Urinary bladder (tissue), 4 donors: ENCODE data around the gene PTPRC. TPM values are rescaled to one million over a fixed set of nuclear protein-coding genes. Genes with fewer than 3 reads are reported as not detected.

Experiments
- DNase-seq: peaks from one replicate; pipeline ENCODE4 v3.0.0-alpha.2; 2015; ENCODE audit errors: extremely low spot score
- H3K27ac ChIP-seq: one replicate; pipeline ENCODE4 v1.5.1; 2013; ENCODE audit warnings: low read depth, mild to moderate bottlenecking, moderate library complexity
- H3K36me3 ChIP-seq: one replicate; pipeline ENCODE4 v1.6.1; 2013; ENCODE audit warnings: mild to moderate bottlenecking, moderate library complexity; ENCODE audit not compliant: insufficient read depth
- H3K4me1 ChIP-seq: one replicate; pipeline ENCODE4 v1.6.1; 2013; ENCODE audit warnings: mild to moderate bottlenecking, moderate library complexity; ENCODE audit not compliant: insufficient read depth
- H3K4me3 ChIP-seq: one replicate; pipeline ENCODE4 v1.5.1; 2013; ENCODE audit warnings: low read depth, low read length
- WGBS: extraction: QIAGEN DNeasy Blood & Tissue Kit; methylation state at CpG from one replicate; pipeline ENCODE4 v1.1.7; 2013; 5-methylcytosine and 5-hydroxymethylcytosine counted together
- polyA plus RNA-seq: library from polyadenylated mRNA; stranded (reverse); fragments of 200-250 nt; gene quantifications from one replicate; pipeline ENCODE4 v1.2.3, GENCODE V29; 2013
- total RNA-seq: library from RNA; depleted of rRNA; stranded (reverse); fragments of >200 nt; gene quantifications from one replicate; pipeline ENCODE4 v1.2.3, GENCODE V29; 2014
- donor health status: healthy with polysubstance abuse.
- donor health status: healthy.

PTPRC gene
- total and polyA plus RNA-seq, 2 donors: 9.6 to 34.4 TPM

DNA sequence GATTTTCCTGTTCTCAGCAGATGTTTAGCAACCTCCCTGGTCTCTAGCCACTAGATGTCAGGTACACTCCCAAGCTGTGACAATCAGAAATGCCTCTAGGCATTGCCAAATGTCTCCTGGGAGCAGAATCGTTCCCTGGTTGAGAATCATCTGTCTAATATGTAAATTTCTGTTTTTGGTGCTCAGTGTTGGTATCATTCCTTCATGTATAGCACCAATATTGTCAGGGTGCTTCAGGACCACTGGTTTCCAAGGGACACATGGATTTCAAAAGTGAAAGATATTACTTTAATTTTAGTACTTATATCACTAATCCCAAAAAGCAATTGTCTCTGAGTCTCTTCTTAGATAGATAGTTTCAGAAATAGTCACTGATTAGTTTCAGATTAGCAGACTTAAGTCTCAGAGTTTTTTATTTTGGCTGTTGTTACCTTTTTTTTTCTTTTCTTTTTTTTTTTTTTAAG is 160.1 kb downstream of the PTPRC start:
- WGBS: 46% methylated on average over 1 of the region's 1 CpG
- H3K36me3 ChIP-seq: no peaks in the 10 kb centered on the region

GRCh38 chr1:198805498-198806151 is 166.8 kb downstream of the PTPRC start:
- no peak overlapping the region for H3K4me3 ChIP-seq
- 95% methylated on average over 5 of the region's 5 CpGs for WGBS
- no peak for DNase-seq
- no peaks in the 10 kb centered on the region for H3K4me1 ChIP-seq
- H3K36me3 ChIP-seq: no peaks in the 10 kb centered on the region
- no peak overlapping the region for H3K27ac ChIP-seq

More for the DNA sequence above, 160.1 kb downstream of the PTPRC start:
- no peak for DNase-seq
- H3K4me1 ChIP-seq: no peaks in the 10 kb centered on the region
- no peak overlapping the region for H3K4me3 ChIP-seq
- H3K27ac ChIP-seq: no peak overlapping the region

DNA sequence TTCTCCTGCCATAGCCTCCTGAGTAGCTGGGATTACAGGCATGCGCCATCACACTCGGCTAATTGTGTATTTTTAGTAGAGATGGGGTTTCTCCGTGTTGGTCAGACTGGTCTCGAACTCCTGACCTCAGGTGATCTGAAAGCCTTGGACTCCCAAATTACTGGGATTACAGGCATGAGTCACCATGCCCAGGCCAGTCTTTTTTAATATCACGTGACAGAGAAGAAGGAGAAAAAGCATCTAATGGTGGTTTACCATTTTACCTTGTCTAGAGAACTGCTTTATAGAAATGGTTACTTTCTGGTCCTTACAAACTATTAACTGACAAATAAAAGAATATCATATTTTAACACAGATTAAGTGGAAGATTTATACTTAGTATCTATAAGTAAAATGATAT is 168.0 kb downstream of the PTPRC start:
- no peak for DNase-seq
- Histone ChIP-seq H3K4me1 (no peaks in the 10 kb centered on the region), H3K4me3 (no peak overlapping the region), H3K27ac (no peak overlapping the region), H3K36me3 (no peaks in the 10 kb centered on the region)
- WGBS: 94% methylated on average over 5 of the region's 5 CpGs

Other genes starting within 250 kb of the PTPRC start
- not detected for gene ATP6V1G3, start 98.4 kb upstream of the PTPRC start, total RNA-seq
- gene ATP6V1G3, start 98.4 kb upstream of the PTPRC start, polyA plus RNA-seq: not detected